Nephron (organoid): ENCODE measurements around the gene SH3PXD2A.
"Not testable (repeated sequence)": the region's sequence is repeated elsewhere in the genome, so short reads cannot be mapped to it uniquely, and the experiment has no call there.

Experiments used
- H3K27ac Mint-ChIP-seq, 3 experiments: 2 replicates each; pipeline ENCODE4 v1.8.0; 2020; ENCODE audit warnings: mixed read lengths in 3 of 3, mild to moderate bottlenecking in 2 of 3, moderate library complexity in 1 of 3
- H3K27me3 Mint-ChIP-seq: 2 replicates; pipeline ENCODE4 v1.8.0; 2021; ENCODE audit warnings: low read depth, mild to moderate bottlenecking, moderate library complexity, mixed read lengths
- H3K36me3 Mint-ChIP-seq: 2 replicates; pipeline ENCODE4 v1.8.0; 2020; ENCODE audit warnings: low read depth, mixed read lengths
- H3K4me1 Mint-ChIP-seq: 2 replicates; pipeline ENCODE4 v1.8.0; 2020; ENCODE audit warnings: mixed read lengths
- H3K4me3 Mint-ChIP-seq, 3 experiments: 2 replicates each; pipeline ENCODE4 v1.8.0; 2020; ENCODE audit warnings: mild to moderate bottlenecking in 3 of 3, mixed read lengths in 3 of 3, moderate library complexity in 2 of 3
- H3K9me3 Mint-ChIP-seq: 2 replicates; pipeline ENCODE4 v1.8.0; 2020; ENCODE audit warnings: mixed read lengths
- CTCF ChIP-seq, 3 experiments: fragments of 200-600 bp; sonication (generic); IDR thresholded peaks; one replicate each; pipeline ENCODE4 v1.5.0; 2021; ENCODE audit warnings: antibody characterized with exemption in 3 of 3; ENCODE audit not compliant: unreplicated experiment in 3 of 3

SH3PXD2A gene

GRCh38 chr10:103845972-103846371 is 9.4 kb downstream of the SH3PXD2A start:
- no peak overlapping the region for H3K4me3 Mint-ChIP-seq
- H3K27me3 Mint-ChIP-seq, result peaks cover 4% of the 10 kb centered on the region
- TF ChIP-seq CTCF (IDR thresholded peaks at IDR 0.05; ENCODE audit: unreplicated experiment in 3 of 3), result no peak
- H3K36me3 Mint-ChIP-seq, result no peaks in the 10 kb centered on the region
- H3K27ac Mint-ChIP-seq, result peak overlapping the region in 1 of 3 experiments; percentile 9
- H3K4me1 Mint-ChIP-seq, result peaks cover 56% of the 10 kb centered on the region
- no peaks in the 10 kb centered on the region for H3K9me3 Mint-ChIP-seq

- H3K9me3 Mint-ChIP-seq, H3K36me3 Mint-ChIP-seq, H3K27me3 Mint-ChIP-seq, H3K4me3 Mint-ChIP-seq: not testable (repeated sequence)
- Mint-ChIP-seq H3K27ac (peak overlapping the region in 1 of 3 experiments; percentile 9), H3K4me1 (peaks cover 56% of the 10 kb centered on the region)
These were observed 10.0 kb downstream of the SH3PXD2A start for GRCh38 chr10:103845346-103845745.

GRCh38 chr10:103843854-103844570 is 11.4 kb downstream of the SH3PXD2A start:
- no peak overlapping the region for H3K4me3 Mint-ChIP-seq
- H3K27ac Mint-ChIP-seq, result peak overlapping the region in 1 of 3 experiments; percentile 57
- H3K4me1 Mint-ChIP-seq, result peaks cover 58% of the 10 kb centered on the region

GRCh38 chr10:103843045-103843444 is 12.3 kb downstream of the SH3PXD2A start:
- no peak for TF ChIP-seq CTCF (IDR thresholded peaks at IDR 0.05; ENCODE audit: unreplicated experiment in 3 of 3)
- peaks cover 67% of the 10 kb centered on the region for H3K4me1 Mint-ChIP-seq
- H3K27me3 Mint-ChIP-seq, result peaks cover 4% of the 10 kb centered on the region
- no peak overlapping the region for H3K27ac Mint-ChIP-seq
- H3K9me3 Mint-ChIP-seq, result no peaks in the 10 kb centered on the region
- H3K4me3 Mint-ChIP-seq, result no peak overlapping the region
- no peaks in the 10 kb centered on the region for H3K36me3 Mint-ChIP-seq

More at GRCh38 chr10:103843854-103844570, 11.4 kb downstream of the SH3PXD2A start:
- H3K27me3 Mint-ChIP-seq, result peaks cover 4% of the 10 kb centered on the region
- TF ChIP-seq CTCF (IDR thresholded peaks at IDR 0.05; ENCODE audit: unreplicated experiment in 3 of 3), result no peak
- no peaks in the 10 kb centered on the region for H3K9me3 Mint-ChIP-seq
- no peaks in the 10 kb centered on the region for H3K36me3 Mint-ChIP-seq

- TF ChIP-seq CTCF (IDR thresholded peaks at IDR 0.05; ENCODE audit: unreplicated experiment in 3 of 3), result no peak
- H3K36me3 Mint-ChIP-seq, result no peaks in the 10 kb centered on the region
- H3K4me3 Mint-ChIP-seq, result no peak overlapping the region
- peaks cover 67% of the 10 kb centered on the region for H3K4me1 Mint-ChIP-seq
- H3K9me3 Mint-ChIP-seq, result no peaks in the 10 kb centered on the region
- H3K27ac Mint-ChIP-seq, result no peak overlapping the region
- peaks cover 4% of the 10 kb centered on the region for H3K27me3 Mint-ChIP-seq
These were observed 12.8 kb downstream of the SH3PXD2A start for GRCh38 chr10:103842605-103843004.

GRCh38 chr10:103841519-103841918 is 13.9 kb downstream of the SH3PXD2A start:
- Mint-ChIP-seq H3K9me3 (no peaks in the 10 kb centered on the region), H3K36me3 (no peaks in the 10 kb centered on the region), H3K27me3 (peaks cover 4% of the 10 kb centered on the region), H3K27ac (no peak overlapping the region), H3K4me3 (no peak overlapping the region), H3K4me1 (peaks cover 70% of the 10 kb centered on the region)
- no peak for TF ChIP-seq CTCF (IDR thresholded peaks at IDR 0.05; ENCODE audit: unreplicated experiment in 3 of 3)
